ENCODE data around the gene RGS17. TPM values are rescaled to one million over a fixed set of nuclear protein-coding genes. Genes with fewer than 3 reads are reported as not detected.

Gene RGS17
- total and polyA plus RNA-seq, 12 donors, result 0.04 to 0.41 (median 0.17) TPM; not detected in 1

DNA sequence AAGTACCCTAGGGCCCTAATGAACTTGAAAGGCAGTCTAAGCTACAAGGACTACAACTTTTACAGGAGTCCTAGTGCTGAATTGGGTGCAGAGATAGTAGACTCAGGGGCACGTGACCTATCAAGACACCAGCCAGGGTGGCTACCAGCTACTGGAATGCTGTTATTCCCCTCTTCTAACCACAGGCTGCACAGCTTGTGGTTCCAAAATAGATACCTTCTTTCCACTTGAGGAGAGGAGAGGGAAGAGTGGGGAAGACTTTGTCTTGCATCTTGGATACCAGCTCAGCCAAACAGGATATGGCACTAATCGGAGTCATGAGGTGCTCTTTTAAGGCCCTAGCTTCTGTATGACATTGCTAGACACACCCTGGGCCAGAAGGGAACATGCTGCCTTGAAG lies 68.6 kb downstream of the RGS17 start:
- Histone ChIP-seq H3K9me3 (peaks cover 0 to 33% (median 2%) of the 10 kb centered on the region in 11 donors), H3K27me3 (no peaks in the 10 kb centered on the region), H3K4me3 (no peak overlapping the region), H3K36me3 (no peaks in the 10 kb centered on the region), H3K4me1 (no peaks in the 10 kb centered on the region), H3K27ac (no peak overlapping the region)
- DNase-seq (no peak), ATAC-seq (no peak)
- WGBS, 2 donors, result 86 to 95% methylated on average over 2 of the region's 2 CpGs
- intact Hi-C loops (cut with DNase I), result no loop called here
- no peak for TF ChIP-seq CTCF (IDR thresholded peaks at IDR 0.05)

DNA sequence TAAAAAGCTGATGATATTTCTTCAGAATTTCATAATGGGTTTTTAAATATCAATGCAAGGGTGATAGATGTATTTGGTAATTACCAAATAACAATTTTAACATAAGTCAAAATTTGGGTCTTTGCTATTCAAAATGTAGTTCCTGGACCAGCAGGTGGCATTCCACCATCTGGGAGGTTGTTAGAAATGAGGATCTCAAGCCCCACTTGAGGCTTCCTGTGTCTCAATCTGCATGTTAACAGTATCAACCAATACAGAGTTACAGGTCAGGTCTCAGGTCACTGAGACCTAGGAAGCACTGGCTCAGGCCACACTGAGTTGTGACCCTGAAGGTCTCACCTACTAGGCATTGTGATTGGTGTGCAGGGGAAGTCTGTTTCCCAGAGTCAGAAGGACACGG lies 71.3 kb downstream of the RGS17 start:
- DNase-seq, result no peak
- Histone ChIP-seq H3K4me1 (no peaks in the 10 kb centered on the region), H3K9me3 (peaks cover 0 to 17% (median 2%) of the 10 kb centered on the region in 11 donors), H3K27ac (no peak overlapping the region), H3K27me3 (no peaks in the 10 kb centered on the region), H3K4me3 (no peak overlapping the region), H3K36me3 (no peaks in the 10 kb centered on the region)
- 89 to 97% methylated on average over 1 of the region's 1 CpG for WGBS, 2 donors
- peak in 2 of 9 donors; percentile 8 to 10 for TF ChIP-seq CTCF (IDR thresholded peaks at IDR 0.05)
- ATAC-seq, result peak in 1 of 8 donors; percentile 30
- intact Hi-C loops (cut with DNase I), result no loop called here

DNA sequence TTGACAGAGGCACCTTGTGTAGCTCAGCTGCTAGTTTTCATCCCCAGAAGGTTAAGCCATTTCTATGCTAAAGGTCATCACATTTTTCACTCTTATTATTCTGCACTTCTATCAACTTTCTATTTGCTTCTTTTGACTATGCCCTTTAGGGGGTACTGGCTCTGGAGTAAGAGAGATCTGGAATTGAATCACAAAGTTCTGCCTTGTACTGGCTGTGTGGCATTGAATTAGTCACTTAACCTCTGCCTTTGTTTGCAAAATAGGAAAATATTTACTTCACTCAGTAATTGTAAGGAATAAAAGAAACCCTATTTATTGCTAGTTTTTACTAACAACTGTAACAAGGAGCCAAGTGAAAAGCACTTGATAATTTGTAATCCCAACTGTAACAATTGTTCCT lies 71.8 kb downstream of the RGS17 start:
- TF ChIP-seq CTCF (IDR thresholded peaks at IDR 0.05), result no peak
- ATAC-seq (no peak), DNase-seq (no peak)
- peaks cover 0 to 17% (median 2%) of the 10 kb centered on the region in 11 donors for H3K9me3 ChIP-seq
- no peak overlapping the region for H3K27ac ChIP-seq
- no peaks in the 10 kb centered on the region for H3K27me3 ChIP-seq
- H3K36me3 ChIP-seq, result no peaks in the 10 kb centered on the region
- no peak overlapping the region for H3K4me3 ChIP-seq
- intact Hi-C loops (cut with DNase I), result no loop called here
- no peaks in the 10 kb centered on the region for H3K4me1 ChIP-seq

DNA sequence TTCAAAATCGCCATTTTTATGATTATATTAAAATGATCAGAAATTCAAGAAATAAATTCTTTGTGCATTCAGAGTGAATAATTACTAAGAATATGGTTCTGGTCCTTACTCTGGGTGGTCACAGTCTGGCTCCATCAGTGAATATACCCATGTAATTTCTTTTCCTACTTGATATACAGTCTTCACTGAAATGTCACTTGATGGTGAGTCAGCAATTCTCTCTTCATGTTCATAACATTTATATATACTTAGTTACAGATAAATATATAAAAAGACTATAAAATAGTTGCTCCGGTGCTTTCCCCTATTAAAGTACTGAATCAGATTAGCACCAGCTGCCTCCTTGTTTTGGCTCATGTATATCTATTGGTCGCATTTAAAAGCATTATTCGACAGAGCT lies 72.2 kb downstream of the RGS17 start:
- Histone ChIP-seq H3K9me3 (peaks cover 0 to 17% (median 2%) of the 10 kb centered on the region in 11 donors), H3K4me3 (no peak overlapping the region), H3K36me3 (no peaks in the 10 kb centered on the region), H3K4me1 (no peaks in the 10 kb centered on the region), H3K27ac (no peak overlapping the region), H3K27me3 (no peaks in the 10 kb centered on the region)
- no peak for DNase-seq
- ATAC-seq, result no peak
- 57 to 76% methylated on average over 4 of the region's 4 CpGs for WGBS, 2 donors
- intact Hi-C loops (cut with DNase I), result no loop called here
- no peak for TF ChIP-seq CTCF (IDR thresholded peaks at IDR 0.05)
